DND-41 (cell line): ENCODE data around the gene PTPN9.
"Not testable (repeated sequence)": the region's sequence is repeated elsewhere in the genome, so short reads cannot be mapped to it uniquely, and the experiment has no call there.

Experiments used
- ATAC-seq: fragments of 200-7000 bp; cut with Tn5 transposase; 3 replicates; pipeline ENCODE4 v1.9.1; 2021; ENCODE audit warnings: low read depth; ENCODE audit not compliant: insufficient read depth
- DNase-seq: peaks from one replicate; pipeline ENCODE4 v3.0.0-alpha.2; 2020
- H2AFZ ChIP-seq: 2 replicates; pipeline ENCODE4 v1.6.0; 2012; ENCODE audit warnings: low read depth, low read length
- H3K27ac ChIP-seq: 2 replicates; pipeline ENCODE4 v1.5.1; 2012; ENCODE audit warnings: low read length, inconsistent platforms
- H3K27me3 ChIP-seq: fragments of 200-600 bp; sonication (generic); 2 replicates; pipeline ENCODE4 v1.6.0; 2012; ENCODE audit warnings: low read length, mild to moderate bottlenecking, inconsistent platforms; ENCODE audit not compliant: insufficient read depth, poor library complexity
- H3K36me3 ChIP-seq: 2 replicates; pipeline ENCODE4 v1.5.1; 2012; ENCODE audit warnings: low read length, inconsistent platforms; ENCODE audit not compliant: insufficient read depth
- H3K4me1 ChIP-seq: 2 replicates; pipeline ENCODE4 v1.5.1; 2012; ENCODE audit warnings: mild to moderate bottlenecking, low read length; ENCODE audit not compliant: insufficient read depth
- H3K4me2 ChIP-seq: 2 replicates; pipeline ENCODE4 v1.6.0; 2012; ENCODE audit warnings: mild to moderate bottlenecking, moderate library complexity, low read length, inconsistent platforms; ENCODE audit not compliant: insufficient read depth
- H3K4me3 ChIP-seq, 2 experiments: fragments of 200-600 bp in 1 of 2; shearing (Covaris generic) in 1 of 2; 2 replicates each; pipeline ENCODE4 v1.5.1; 2012 to 2016; ENCODE audit warnings: inconsistent platforms in 2 of 2, low read length in 2 of 2, mild to moderate bottlenecking in 2 of 2, low read depth in 1 of 2, moderate library complexity in 1 of 2
- H3K79me2 ChIP-seq: 2 replicates; pipeline ENCODE4 v1.6.0; 2012; ENCODE audit warnings: low read length, inconsistent platforms; ENCODE audit not compliant: insufficient read depth
- H3K9ac ChIP-seq: 2 replicates; pipeline ENCODE4 v1.6.0; 2012; ENCODE audit warnings: low read depth, mild to moderate bottlenecking, inconsistent platforms, low read length, moderate library complexity
- H3K9me3 ChIP-seq: 2 replicates; pipeline ENCODE4 v1.5.1; 2012; ENCODE audit warnings: low read length, moderate library complexity, mild to moderate bottlenecking, inconsistent platforms; ENCODE audit not compliant: insufficient read depth, severe bottlenecking
- H4K20me1 ChIP-seq: 2 replicates; pipeline ENCODE4 v1.6.0; 2012; ENCODE audit warnings: low read length; ENCODE audit not compliant: insufficient read depth
- CTCF ChIP-seq: IDR thresholded peaks from 2 replicates; pipeline ENCODE4 v1.5.1; 2012; ENCODE audit warnings: borderline replicate concordance, low read length, moderate library complexity, mild to moderate bottlenecking; ENCODE audit not compliant: poor library complexity, severe bottlenecking; ENCODE audit errors: extremely low read depth
- EZH2 ChIP-seq: IDR thresholded peaks from 3 replicates; pipeline ENCODE4 v1.6.1; 2012; ENCODE audit warnings: borderline replicate concordance, low read depth, mild to moderate bottlenecking, moderate library complexity, low read length, inconsistent platforms; ENCODE audit not compliant: severe bottlenecking

PTPN9 gene

DNA sequence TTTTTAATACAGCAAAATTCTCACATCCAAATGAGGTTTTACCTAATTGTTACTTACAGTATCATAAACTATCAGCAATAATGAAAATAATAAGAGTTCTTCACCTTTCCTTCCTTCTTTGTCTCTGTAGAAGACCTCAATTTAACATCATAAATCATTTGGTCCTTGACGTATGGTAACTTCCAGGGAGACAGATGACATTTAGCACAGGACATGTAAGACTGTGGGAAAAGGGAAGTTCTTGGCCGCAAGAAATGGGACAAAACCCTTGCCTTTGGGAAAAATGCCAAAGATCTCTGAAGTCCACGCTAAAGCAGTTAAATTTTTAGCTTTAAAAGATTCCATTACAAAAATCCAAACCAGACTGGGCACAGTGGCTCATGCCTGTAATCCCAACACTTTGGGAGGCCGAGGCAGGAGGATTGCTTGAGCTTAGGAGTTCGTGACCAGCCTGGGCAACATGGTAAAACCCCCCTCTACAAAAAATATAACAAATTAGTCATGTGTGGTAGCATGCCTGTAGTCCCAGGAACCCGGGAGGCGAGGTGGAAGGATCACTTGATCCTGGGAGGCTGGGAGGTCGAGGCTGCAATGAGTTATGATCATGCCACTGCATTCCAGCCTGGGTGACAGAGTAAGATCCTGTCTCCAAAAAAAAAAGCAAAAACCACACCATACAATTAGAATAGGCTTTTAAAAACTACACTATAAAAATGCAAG, 8.8 kb downstream of the PTPN9 start:
- Histone ChIP-seq H4K20me1 (peaks cover 11% of the 10 kb centered on the region; the same call in 1 of the 2 replicates), H3K79me2 (peaks cover 90% of the 10 kb centered on the region), H2AFZ (no peak overlapping the region)

GRCh38 chr15:75565062-75565970, 13.8 kb downstream of the PTPN9 start:
- Histone ChIP-seq H3K9me3 (no peaks in the 10 kb centered on the region), H3K27ac (no peak overlapping the region), H3K4me1 (no peaks in the 10 kb centered on the region), H3K79me2 (peaks cover 77% of the 10 kb centered on the region), H3K4me3 (no peak overlapping the region), H4K20me1 (no peaks in the 10 kb centered on the region; the same call in 1 of the 2 replicates), H2AFZ (no peak overlapping the region), H3K9ac (no peak overlapping the region), H3K27me3 (no peaks in the 10 kb centered on the region), H3K36me3 (peaks cover 4% of the 10 kb centered on the region; the same call in 1 of the 2 replicates), H3K4me2 (no peak overlapping the region)
- no peak for ATAC-seq
- no peak for TF ChIP-seq EZH2
- no peak for TF ChIP-seq CTCF
- no peak for DNase-seq

More for the DNA sequence above, 8.8 kb downstream of the PTPN9 start:
- H3K4me2 ChIP-seq = no peak overlapping the region
- TF ChIP-seq EZH2 (no peak), CTCF (no peak)
- H3K4me1 ChIP-seq = peaks cover 2% of the 10 kb centered on the region; the same call in 1 of the 2 replicates
- no peak for DNase-seq
- no peaks in the 10 kb centered on the region for H3K27me3 ChIP-seq
- no peak overlapping the region for H3K9ac ChIP-seq
- no peak for ATAC-seq
- peaks cover 17% of the 10 kb centered on the region; the same call in 1 of the 2 replicates for H3K36me3 ChIP-seq
- H3K4me3 ChIP-seq = no peak overlapping the region
- no peak overlapping the region for H3K27ac ChIP-seq
- H3K9me3 ChIP-seq = no peaks in the 10 kb centered on the region

DNA sequence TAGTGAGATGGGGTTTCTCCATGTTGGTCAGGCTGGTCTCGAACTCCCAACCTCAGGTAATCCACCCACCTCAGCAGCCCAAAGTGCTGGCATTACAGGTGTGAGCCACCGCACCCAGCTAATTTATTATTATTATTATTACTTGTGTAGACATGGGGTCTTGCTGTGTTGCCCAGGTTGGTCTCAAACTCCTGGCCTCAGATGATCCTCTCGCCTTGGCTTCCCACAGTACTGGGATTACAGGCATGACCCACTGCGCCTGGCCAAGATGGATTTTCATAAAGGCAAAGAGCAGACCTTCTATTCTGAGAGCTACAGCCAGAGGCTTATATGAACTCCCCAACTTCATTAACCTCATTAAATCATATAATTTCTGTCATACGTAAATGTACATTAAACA, 17.2 kb downstream of the PTPN9 start:
- H3K4me3 ChIP-seq = no peak overlapping the region
- ATAC-seq = no peak
- no peaks in the 10 kb centered on the region for H3K4me1 ChIP-seq
- H4K20me1 ChIP-seq = no peaks in the 10 kb centered on the region
- no peak for DNase-seq
- H3K4me2 ChIP-seq = no peak overlapping the region
- H3K27me3 ChIP-seq = no peaks in the 10 kb centered on the region
- H3K36me3 ChIP-seq = no peaks in the 10 kb centered on the region
- H3K9ac ChIP-seq = no peak overlapping the region
- TF ChIP-seq EZH2 = no peak
- no peak for TF ChIP-seq CTCF
- no peak overlapping the region for H2AFZ ChIP-seq
- H3K9me3 ChIP-seq = no peaks in the 10 kb centered on the region
- H3K27ac ChIP-seq = no peak overlapping the region
- H3K79me2 ChIP-seq = peaks cover 53% of the 10 kb centered on the region

- not testable (repeated sequence) for H2AFZ ChIP-seq, H3K4me3 ChIP-seq, H3K27ac ChIP-seq, H4K20me1 ChIP-seq, H3K4me1 ChIP-seq, H3K9ac ChIP-seq, ATAC-seq, H3K9me3 ChIP-seq, H3K27me3 ChIP-seq, H3K36me3 ChIP-seq, DNase-seq, H3K4me2 ChIP-seq
- peaks cover 49% of the 10 kb centered on the region for H3K79me2 ChIP-seq
Observed at GRCh38 chr15:75559360-75559759, 19.8 kb downstream of the PTPN9 start.

DNA sequence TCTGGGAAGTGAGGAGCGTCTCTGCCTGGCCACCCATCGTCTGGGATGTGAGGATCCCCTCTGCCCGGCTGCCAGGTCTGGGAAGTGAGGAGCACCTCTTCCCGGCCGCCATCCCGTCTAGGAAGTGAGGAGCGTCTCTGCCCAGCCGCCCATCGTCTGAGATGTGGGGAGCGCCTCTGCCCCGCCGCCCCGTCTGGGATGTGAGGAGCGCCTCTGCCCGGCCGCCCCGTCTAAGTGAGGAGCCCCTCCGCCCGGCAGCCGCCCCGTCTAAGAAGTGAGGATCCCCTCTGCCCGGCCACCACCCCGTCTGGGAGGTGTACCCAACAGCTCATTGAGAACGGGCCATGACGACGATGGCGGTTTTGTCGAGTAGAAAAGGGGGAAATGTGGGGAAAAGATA, 20.2 kb downstream of the PTPN9 start:
- not testable (repeated sequence) for H2AFZ ChIP-seq, ATAC-seq, H3K4me2 ChIP-seq, H3K27ac ChIP-seq, H4K20me1 ChIP-seq, DNase-seq, H3K9me3 ChIP-seq, H3K4me3 ChIP-seq, H3K4me1 ChIP-seq, H3K27me3 ChIP-seq, H3K36me3 ChIP-seq, H3K9ac ChIP-seq
- H3K79me2 ChIP-seq = peaks cover 48% of the 10 kb centered on the region
